Measurements from ENCODE around the gene MAP3K2.
A peak's percentile ranks its signal among the peaks of the same experiment; 100 is the strongest.

Gene MAP3K2

DNA sequence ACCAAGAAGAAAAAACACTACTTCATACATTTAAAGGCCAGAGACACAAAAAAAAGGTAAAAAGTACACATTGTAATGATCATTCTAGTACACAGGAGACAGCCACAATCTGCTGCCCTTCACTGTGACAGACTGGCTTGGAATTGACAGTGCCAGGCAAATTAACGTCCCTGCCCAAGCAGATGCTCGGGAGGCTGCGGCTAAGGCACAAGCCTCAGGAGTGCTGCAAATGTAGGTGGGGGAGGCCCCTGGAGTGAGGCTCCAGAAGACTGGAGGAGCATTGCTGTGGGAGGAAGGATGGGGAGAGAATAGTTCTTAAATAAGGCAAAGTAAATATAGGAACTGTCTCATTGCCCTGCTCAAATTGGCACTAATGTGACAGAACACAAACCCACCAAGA lies 112.4 kb downstream of the MAP3K2 start:
- DNase-seq (ENCODE audit: low spot score in 2 of 2) (no peak), ATAC-seq (ENCODE audit: low read depth) (no peak)
- Mint-ChIP-seq H3K27ac (no peak overlapping the region), H3K4me1 (no peaks in the 10 kb centered on the region), H3K4me3 (no peak overlapping the region), H3K36me3 (peaks cover 51% of the 10 kb centered on the region), H3K27me3 (no peaks in the 10 kb centered on the region), H3K9me3 (no peaks in the 10 kb centered on the region)

DNA sequence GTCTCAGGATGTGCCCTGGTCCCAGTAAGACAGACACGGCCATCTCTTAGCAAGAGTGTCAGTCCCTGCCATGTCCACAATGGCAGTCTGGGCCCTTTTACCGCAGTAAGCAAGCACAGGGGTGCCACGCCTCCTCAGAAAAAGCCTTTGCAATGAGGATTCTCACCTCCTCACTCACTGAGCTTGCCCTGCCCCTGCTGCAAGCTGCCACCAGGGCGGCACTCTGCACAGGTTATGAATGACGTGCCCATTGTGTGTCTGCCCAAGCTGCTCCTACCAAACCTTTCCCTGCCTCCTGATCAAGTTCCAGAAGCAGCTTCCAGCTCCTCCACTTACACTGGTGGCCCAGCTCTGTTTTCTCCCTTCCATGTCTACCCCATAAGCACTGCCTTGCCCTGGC lies 117.1 kb downstream of the MAP3K2 start:
- no peak overlapping the region for H3K4me3 Mint-ChIP-seq
- H3K36me3 Mint-ChIP-seq, result peaks cover 49% of the 10 kb centered on the region
- ATAC-seq (ENCODE audit: low read depth) (no peak), DNase-seq (ENCODE audit: low spot score in 2 of 2) (no peak)
- no peak overlapping the region for H3K27ac Mint-ChIP-seq
- no peaks in the 10 kb centered on the region for H3K4me1 Mint-ChIP-seq
- H3K9me3 Mint-ChIP-seq, result no peaks in the 10 kb centered on the region
- H3K27me3 Mint-ChIP-seq, result no peaks in the 10 kb centered on the region

DNA sequence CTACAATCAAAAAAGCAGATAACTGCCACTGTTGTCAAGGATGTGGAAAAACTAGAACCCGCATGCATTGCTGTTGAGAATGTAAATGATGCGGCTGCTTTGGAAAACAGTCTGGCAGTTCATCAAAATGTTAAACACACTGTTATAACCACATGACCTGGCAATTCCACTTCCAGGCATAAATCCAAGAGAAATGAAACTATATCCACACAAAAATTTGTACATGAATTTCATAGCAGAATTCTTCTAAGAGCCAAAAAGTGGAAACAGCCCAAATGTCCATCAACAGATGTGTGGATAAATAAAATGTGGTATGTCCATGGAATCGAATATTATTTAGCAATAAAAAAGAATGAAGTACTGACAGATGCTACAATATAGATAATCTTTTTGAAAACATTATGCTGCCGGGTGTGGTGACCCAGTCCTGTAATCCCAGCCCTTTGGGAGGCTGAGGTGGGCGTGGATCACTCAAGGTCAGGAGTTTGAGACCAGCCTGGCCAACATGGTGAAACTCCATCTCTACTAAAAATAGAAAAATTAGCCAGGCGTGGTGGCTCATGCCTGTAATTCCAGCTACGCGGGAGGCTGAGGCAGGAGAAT lies 125.9 kb downstream of the MAP3K2 start:
- no peak overlapping the region for H3K27ac Mint-ChIP-seq
- DNase-seq (ENCODE audit: low spot score in 2 of 2), result no peak
- no peaks in the 10 kb centered on the region for H3K27me3 Mint-ChIP-seq
- no peak for ATAC-seq (ENCODE audit: low read depth)
- H3K36me3 Mint-ChIP-seq, result peaks cover 34% of the 10 kb centered on the region
- H3K4me1 Mint-ChIP-seq, result no peaks in the 10 kb centered on the region
- no peak overlapping the region for H3K4me3 Mint-ChIP-seq
- H3K9me3 Mint-ChIP-seq, result no peaks in the 10 kb centered on the region

DNA sequence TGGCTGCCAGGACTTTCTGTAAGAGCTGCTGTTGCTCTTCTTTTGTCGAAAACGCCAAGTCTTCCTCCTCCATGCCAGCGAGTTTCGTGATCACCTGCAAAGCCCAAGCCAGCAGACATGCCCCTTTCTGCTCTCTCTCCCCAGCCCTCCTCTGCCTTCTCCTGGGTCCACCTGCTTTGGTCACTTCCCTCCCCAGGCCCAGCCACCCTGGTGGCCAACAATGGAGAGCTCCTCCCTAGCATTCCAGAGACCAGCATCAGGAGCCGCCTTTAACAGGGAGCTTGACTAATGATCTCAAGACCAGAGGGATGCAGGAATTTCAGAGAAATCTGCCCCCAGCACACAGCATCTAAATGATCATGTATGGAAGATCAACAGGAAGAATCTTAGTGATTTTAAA lies 128.4 kb downstream of the MAP3K2 start:
- H3K27ac Mint-ChIP-seq, result peak overlapping the region; percentile 2
- H3K4me1 Mint-ChIP-seq, result no peaks in the 10 kb centered on the region

GRCh38 chr2:127256866-127257265 lies 130.9 kb downstream of the MAP3K2 start:
- Mint-ChIP-seq H3K36me3 (peaks cover 20% of the 10 kb centered on the region), H3K27ac (peak overlapping the region; percentile 50), H3K9me3 (no peaks in the 10 kb centered on the region), H3K4me1 (no peaks in the 10 kb centered on the region), H3K27me3 (no peaks in the 10 kb centered on the region), H3K4me3 (no peak overlapping the region)
- DNase-seq (ENCODE audit: low spot score in 2 of 2) (no peak), ATAC-seq (ENCODE audit: low read depth) (no peak)

More for the DNA sequence above, 128.4 kb downstream of the MAP3K2 start:
- no peak for DNase-seq (ENCODE audit: low spot score in 2 of 2)
- ATAC-seq (ENCODE audit: low read depth), result no peak
- peaks cover 27% of the 10 kb centered on the region for H3K36me3 Mint-ChIP-seq
- H3K4me3 Mint-ChIP-seq, result no peak overlapping the region
- H3K9me3 Mint-ChIP-seq, result no peaks in the 10 kb centered on the region
- H3K27me3 Mint-ChIP-seq, result no peaks in the 10 kb centered on the region

DNA sequence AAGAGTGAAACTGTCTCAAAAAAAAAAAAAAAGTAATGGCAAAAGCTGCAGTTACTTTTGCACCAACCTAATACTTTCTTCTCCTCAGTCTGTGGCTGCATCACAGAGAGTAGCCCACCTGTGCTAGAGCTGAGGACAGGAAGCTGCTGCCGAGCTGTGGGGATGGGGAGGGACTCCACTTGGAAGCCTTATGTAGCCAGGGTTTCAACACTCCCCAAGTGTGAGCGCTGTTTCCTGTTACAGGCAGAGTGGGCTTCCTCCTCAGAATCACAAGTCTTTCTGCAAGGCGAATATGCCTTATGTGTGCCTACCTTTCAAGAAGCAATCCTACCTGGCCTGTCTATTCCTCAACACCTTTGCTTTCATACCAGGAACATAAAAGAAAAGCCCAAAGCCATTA lies 131.4 kb downstream of the MAP3K2 start:
- no peak overlapping the region for H3K27ac Mint-ChIP-seq
- peaks cover 22% of the 10 kb centered on the region for H3K36me3 Mint-ChIP-seq
- no peaks in the 10 kb centered on the region for H3K4me1 Mint-ChIP-seq
- H3K4me3 Mint-ChIP-seq, result no peak overlapping the region
- no peaks in the 10 kb centered on the region for H3K9me3 Mint-ChIP-seq
- ATAC-seq (ENCODE audit: low read depth) (no peak), DNase-seq (ENCODE audit: low spot score in 2 of 2) (no peak)
- no peaks in the 10 kb centered on the region for H3K27me3 Mint-ChIP-seq

GRCh38 chr2:127255721-127256120 lies 132.1 kb downstream of the MAP3K2 start:
- peaks cover 24% of the 10 kb centered on the region for H3K36me3 Mint-ChIP-seq
- no peaks in the 10 kb centered on the region for H3K4me1 Mint-ChIP-seq
- no peaks in the 10 kb centered on the region for H3K27me3 Mint-ChIP-seq
- ATAC-seq (ENCODE audit: low read depth), result no peak
- H3K9me3 Mint-ChIP-seq, result no peaks in the 10 kb centered on the region
- no peak overlapping the region for H3K27ac Mint-ChIP-seq
- no peak for DNase-seq (ENCODE audit: low spot score in 2 of 2)
- no peak overlapping the region for H3K4me3 Mint-ChIP-seq

DNA sequence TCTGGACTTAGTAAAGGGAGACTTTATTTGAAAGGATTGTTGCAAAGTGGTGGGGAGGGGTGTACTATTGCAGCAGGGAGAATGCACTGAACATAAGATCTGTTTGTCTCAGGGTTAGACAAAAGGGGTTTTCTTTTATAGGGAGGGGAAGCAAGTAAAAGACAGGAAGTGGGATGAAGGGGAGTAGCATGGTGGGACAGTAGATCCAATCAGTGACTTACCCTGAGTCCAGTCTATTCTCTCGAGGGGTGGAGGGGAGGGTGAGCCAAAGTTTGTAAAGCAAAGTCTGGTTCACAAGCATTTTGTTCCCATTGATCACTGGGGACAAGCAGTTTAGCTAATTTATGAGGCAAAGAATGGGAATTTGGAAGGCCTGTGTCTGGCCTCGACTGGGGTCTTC lies 132.6 kb downstream of the MAP3K2 start:
- Mint-ChIP-seq H3K9me3 (no peaks in the 10 kb centered on the region), H3K4me1 (no peaks in the 10 kb centered on the region), H3K27ac (no peak overlapping the region), H3K36me3 (peaks cover 24% of the 10 kb centered on the region), H3K27me3 (no peaks in the 10 kb centered on the region), H3K4me3 (no peak overlapping the region)
- ATAC-seq (ENCODE audit: low read depth), result no peak
- DNase-seq (ENCODE audit: low spot score in 2 of 2), result no peak

GRCh38 chr2:127254386-127254981 lies 133.3 kb downstream of the MAP3K2 start:
- ATAC-seq (ENCODE audit: low read depth) (no peak), DNase-seq (ENCODE audit: low spot score in 2 of 2) (no peak)
- Mint-ChIP-seq H3K4me3 (no peak overlapping the region), H3K9me3 (no peaks in the 10 kb centered on the region), H3K27ac (no peak overlapping the region), H3K27me3 (no peaks in the 10 kb centered on the region), H3K4me1 (no peaks in the 10 kb centered on the region), H3K36me3 (peaks cover 22% of the 10 kb centered on the region)
